A549 (cell line): ENCODE results near the gene SNCAIP.
"Not testable (repeated sequence)": the region's sequence is repeated elsewhere in the genome, so short reads cannot be mapped to it uniquely, and the experiment has no call there.

Experiments
- ESRRA ChIP-seq: fragments of 150-350 bp; IDR thresholded peaks from 2 replicates; pipeline ENCODE4 v1.6.1; 2014; ENCODE audit warnings: mild to moderate bottlenecking, low read length, borderline replicate concordance
- NPAS2 ChIP-seq: fragments of 250-450 bp; sonication (Bioruptor Pico); IDR thresholded peaks from 2 replicates; pipeline ENCODE4 v1.8.0; 2022; ENCODE audit warnings: mild to moderate bottlenecking, moderate library complexity, borderline replicate concordance
- PHF8 ChIP-seq: fragments of 200-600 bp; sonication (generic); IDR thresholded peaks from 2 replicates; pipeline ENCODE4 v1.6.1; 2016; ENCODE audit warnings: low read depth, mild to moderate bottlenecking, antibody characterized with exemption, moderate library complexity, borderline replicate concordance
- TF ChIP-seq, protein P1 (sequence below): fragments of >200 bp; sonication (Bioruptor Twin); formaldehyde crosslinking; IDR thresholded peaks from 3 replicates; pipeline ENCODE4 v1.5.1; 2016
- TF ChIP-seq, protein P2 (sequence below): fragments of 250-450 bp; sonication (Bioruptor Pico); IDR thresholded peaks from 2 replicates; pipeline ENCODE4 v1.5.0; 2021; ENCODE audit warnings: mild to moderate bottlenecking, moderate library complexity, borderline replicate concordance

DNA sequence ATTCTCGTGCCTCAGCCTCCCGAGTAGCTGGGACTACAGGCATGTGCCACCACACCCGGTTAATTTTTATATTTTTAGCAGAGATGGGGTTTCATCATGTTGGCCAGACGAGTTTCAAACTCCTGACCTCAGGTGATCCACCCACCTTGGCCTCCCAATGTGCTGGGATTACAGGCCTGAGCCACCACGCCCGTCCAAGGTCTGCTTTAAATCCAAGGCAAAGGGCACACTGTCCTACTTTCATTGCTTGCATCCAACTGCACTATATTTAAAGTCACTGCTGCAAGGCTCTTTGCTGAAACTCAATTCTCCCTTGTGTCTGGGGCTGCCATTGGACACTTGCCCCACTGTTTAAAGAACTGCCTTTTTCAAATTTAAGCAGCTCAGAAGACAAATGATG, 174.6 kb downstream of the SNCAIP start:
- TF ChIP-seq, protein P1, sequence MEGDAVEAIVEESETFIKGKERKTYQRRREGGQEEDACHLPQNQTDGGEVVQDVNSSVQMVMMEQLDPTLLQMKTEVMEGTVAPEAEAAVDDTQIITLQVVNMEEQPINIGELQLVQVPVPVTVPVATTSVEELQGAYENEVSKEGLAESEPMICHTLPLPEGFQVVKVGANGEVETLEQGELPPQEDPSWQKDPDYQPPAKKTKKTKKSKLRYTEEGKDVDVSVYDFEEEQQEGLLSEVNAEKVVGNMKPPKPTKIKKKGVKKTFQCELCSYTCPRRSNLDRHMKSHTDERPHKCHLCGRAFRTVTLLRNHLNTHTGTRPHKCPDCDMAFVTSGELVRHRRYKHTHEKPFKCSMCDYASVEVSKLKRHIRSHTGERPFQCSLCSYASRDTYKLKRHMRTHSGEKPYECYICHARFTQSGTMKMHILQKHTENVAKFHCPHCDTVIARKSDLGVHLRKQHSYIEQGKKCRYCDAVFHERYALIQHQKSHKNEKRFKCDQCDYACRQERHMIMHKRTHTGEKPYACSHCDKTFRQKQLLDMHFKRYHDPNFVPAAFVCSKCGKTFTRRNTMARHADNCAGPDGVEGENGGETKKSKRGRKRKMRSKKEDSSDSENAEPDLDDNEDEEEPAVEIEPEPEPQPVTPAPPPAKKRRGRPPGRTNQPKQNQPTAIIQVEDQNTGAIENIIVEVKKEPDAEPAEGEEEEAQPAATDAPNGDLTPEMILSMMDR, result not testable (repeated sequence)
- not testable (repeated sequence) for TF ChIP-seq PHF8; ESRRA; NPAS2 (CRISPR knock-in tag)
- TF ChIP-seq, protein P2, sequence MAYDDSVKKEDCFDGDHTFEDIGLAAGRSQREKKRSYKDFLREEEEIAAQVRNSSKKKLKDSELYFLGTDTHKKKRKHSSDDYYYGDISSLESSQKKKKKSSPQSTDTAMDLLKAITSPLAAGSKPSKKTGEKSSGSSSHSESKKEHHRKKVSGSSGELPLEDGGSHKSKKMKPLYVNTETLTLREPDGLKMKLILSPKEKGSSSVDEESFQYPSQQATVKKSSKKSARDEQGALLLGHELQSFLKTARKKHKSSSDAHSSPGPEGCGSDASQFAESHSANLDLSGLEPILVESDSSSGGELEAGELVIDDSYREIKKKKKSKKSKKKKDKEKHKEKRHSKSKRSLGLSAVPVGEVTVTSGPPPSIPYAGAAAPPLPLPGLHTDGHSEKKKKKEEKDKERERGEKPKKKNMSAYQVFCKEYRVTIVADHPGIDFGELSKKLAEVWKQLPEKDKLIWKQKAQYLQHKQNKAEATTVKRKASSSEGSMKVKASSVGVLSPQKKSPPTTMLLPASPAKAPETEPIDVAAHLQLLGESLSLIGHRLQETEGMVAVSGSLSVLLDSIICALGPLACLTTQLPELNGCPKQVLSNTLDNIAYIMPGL, result not testable (repeated sequence)
